Tibial nerve (tissue), 4 donors: ENCODE data around the gene PLCB1. TPM values are rescaled to one million over a fixed set of nuclear protein-coding genes. Genes with fewer than 3 reads are reported as not detected.

Experiments used
- DNase-seq, 2 donors: peaks; one replicate each; pipeline ENCODE4 v3.0.0-alpha.2; 2019; ENCODE audit warnings: low spot score in 2 of 2
- H3K27ac ChIP-seq, 4 donors: fragments of 200-600 bp; sonication (generic) in 3 of 4; one replicate each; pipeline ENCODE4 v1.5.1; 2017 to 2019; ENCODE audit warnings: mild to moderate bottlenecking in 1 of 4
- H3K27me3 ChIP-seq, 2 donors: fragments of 200-600 bp; sonication (generic) in 1 of 2; one replicate each; pipeline versions ENCODE4 v1.5.1 to v1.6.0; 2017 to 2019
- H3K36me3 ChIP-seq, 3 donors: fragments of 200-600 bp; sonication (generic); one replicate each; pipeline ENCODE4 v1.5.1; 2018 to 2019
- H3K4me1 ChIP-seq, 4 donors: fragments of 200-600 bp; sonication (generic) in 3 of 4; one replicate each; pipeline ENCODE4 v1.5.1; 2017 to 2019
- H3K4me3 ChIP-seq, 4 donors: fragments of 200-600 bp; sonication (generic) in 3 of 4; one replicate each; pipeline ENCODE4 v1.5.1; 2017 to 2019; ENCODE audit warnings: mild to moderate bottlenecking in 1 of 4, moderate library complexity in 1 of 4
- H3K9me3 ChIP-seq, 4 donors: fragments of 200-600 bp; sonication (generic) in 3 of 4; one replicate each; pipeline ENCODE4 v1.5.1; 2017 to 2019
- EP300 ChIP-seq, 2 donors: sonication (generic); formaldehyde crosslinking; IDR thresholded peaks; one replicate each; pipeline ENCODE4 v1.6.1; 2017; ENCODE audit warnings: antibody characterized with exemption in 2 of 2, mild to moderate bottlenecking in 1 of 2
- POLR2A ChIP-seq, 2 donors: fragments of 450-650 bp; IDR thresholded peaks; one replicate each; pipeline ENCODE4 v1.6.1; 2017; ENCODE audit warnings: antibody characterized with exemption in 2 of 2, mild to moderate bottlenecking in 2 of 2, moderate library complexity in 2 of 2
- WGBS, 2 donors: methylation state at CpG; one replicate each; pipeline ENCODE4 v1.1.5; 2018; 5-methylcytosine and 5-hydroxymethylcytosine counted together
- total RNA-seq, 4 donors: library from RNA; depleted of rRNA; stranded (reverse); fragments of >200 nt; gene quantifications; one replicate each; pipeline ENCODE4 v1.1.0, GENCODE V29; 2016
- TF ChIP-seq, protein P1 (sequence below), 5 experiments: fragments of 200-600 bp in 3 of 5; fragments of 450-650 bp in 2 of 5; sonication (generic) in 3 of 5; IDR thresholded peaks; one replicate each; pipeline ENCODE4 v1.5.1; 2016 to 2019; ENCODE audit warnings: antibody characterized with exemption in 5 of 5, mild to moderate bottlenecking in 3 of 5, moderate library complexity in 2 of 5

Gene PLCB1
- total RNA-seq, 4 donors from 2014 or later: 34.7 to 52.8 (median 39.2) TPM

DNA sequence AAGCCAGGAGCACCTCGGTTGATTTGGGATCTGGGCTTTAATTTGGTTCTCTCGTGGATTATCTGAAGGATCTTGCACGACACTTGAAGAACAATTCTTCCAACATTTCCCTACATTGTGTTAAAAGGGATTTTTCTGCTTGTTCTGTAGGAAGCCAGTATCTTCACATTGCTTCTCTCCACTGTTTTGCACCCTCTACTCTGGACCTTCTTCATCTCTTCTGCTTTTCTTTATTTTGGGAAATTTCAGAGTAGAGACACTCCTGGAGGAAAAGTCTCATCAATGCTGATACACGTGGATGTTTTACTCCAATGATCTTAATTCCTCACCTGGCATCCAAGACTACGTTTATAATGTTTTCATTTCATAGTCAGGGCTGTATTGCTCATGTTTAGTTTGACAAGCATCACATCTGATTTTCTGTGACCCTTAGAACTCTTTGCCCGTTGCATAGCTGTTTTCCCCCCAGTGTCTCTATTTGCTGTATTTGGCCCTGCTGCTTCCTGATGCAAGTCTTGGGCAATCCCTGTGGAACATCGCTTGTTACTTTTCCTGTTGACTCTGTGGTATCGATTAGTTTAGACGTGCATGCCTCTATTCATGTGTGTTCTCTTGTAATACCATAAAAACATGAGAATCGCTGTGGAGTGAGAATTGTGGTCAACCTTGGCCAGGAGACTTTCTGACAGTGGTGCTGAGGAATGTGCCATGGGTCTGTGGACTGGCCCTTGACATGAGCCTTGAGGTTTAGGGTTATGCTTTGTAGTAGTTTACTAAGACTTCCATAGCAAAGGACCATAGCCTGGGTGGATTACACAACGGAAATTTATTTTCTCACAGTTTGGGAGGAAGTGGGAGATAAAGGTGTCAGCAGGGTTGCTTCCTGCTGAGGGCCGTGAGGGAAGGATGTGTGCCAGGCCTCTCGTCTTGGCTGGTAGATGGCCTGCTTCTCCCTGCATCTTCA is 12.5 kb downstream of the PLCB1 start:
- H3K27ac ChIP-seq: no peak overlapping the region
- DNase-seq: no peak
- TF ChIP-seq POLR2A (IDR thresholded peaks at IDR 0.05): no peak
- no peak for TF ChIP-seq EP300 (IDR thresholded peaks at IDR 0.05)
- TF ChIP-seq, protein P1, sequence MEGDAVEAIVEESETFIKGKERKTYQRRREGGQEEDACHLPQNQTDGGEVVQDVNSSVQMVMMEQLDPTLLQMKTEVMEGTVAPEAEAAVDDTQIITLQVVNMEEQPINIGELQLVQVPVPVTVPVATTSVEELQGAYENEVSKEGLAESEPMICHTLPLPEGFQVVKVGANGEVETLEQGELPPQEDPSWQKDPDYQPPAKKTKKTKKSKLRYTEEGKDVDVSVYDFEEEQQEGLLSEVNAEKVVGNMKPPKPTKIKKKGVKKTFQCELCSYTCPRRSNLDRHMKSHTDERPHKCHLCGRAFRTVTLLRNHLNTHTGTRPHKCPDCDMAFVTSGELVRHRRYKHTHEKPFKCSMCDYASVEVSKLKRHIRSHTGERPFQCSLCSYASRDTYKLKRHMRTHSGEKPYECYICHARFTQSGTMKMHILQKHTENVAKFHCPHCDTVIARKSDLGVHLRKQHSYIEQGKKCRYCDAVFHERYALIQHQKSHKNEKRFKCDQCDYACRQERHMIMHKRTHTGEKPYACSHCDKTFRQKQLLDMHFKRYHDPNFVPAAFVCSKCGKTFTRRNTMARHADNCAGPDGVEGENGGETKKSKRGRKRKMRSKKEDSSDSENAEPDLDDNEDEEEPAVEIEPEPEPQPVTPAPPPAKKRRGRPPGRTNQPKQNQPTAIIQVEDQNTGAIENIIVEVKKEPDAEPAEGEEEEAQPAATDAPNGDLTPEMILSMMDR (IDR thresholded peaks at IDR 0.05): no peak
- no peaks in the 10 kb centered on the region for H3K9me3 ChIP-seq
- peaks cover 0 to 27% (median 0%) of the 10 kb centered on the region in 4 donors for H3K4me1 ChIP-seq
- no peak overlapping the region for H3K4me3 ChIP-seq
- 64 to 69% methylated on average over 13 of the region's 13 CpGs for WGBS, 2 donors
- no peaks in the 10 kb centered on the region for H3K36me3 ChIP-seq
- H3K27me3 ChIP-seq: no peaks in the 10 kb centered on the region

DNA sequence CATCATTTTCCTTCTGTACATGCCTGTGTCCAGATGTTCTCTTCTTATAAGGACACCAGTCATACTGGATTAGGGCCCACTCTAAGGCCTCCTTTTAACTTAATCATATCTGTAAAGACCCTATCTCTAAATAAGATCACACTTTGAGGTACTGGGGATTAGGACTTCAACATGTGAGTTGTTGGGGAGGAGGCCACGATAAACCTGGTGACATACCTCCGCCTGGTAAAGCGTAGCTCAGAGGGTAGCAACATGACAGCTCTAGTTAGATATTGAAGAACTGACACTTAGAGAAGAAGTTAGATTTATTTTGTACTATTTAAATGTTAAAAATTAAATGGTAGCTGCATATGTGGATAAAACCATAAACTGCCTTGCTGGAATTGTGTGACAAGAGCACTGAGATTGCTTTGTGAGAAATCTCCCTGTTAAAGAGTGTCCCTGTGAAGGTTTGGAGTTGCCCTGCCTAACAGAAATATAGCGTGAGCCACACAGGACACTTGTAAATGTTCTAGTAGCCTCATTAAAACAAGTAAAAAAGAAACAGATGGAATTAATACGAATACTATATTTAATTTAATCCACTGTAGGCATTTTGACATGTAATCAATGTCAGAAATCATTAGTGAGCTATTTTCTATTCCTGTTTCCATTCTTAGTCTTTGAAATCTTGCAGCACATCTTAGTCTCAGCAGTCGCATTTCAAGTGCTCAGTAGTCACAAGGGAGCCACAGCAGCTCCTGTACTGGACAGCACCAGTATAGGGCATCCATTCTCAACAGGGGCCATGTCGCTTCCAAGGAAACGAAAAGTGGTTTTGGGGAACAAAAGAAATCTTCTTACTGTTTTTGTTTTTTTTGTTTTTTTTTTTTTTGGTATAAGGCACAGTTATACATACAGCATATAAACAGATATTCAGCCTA is 13.4 kb downstream of the PLCB1 start:
- Histone ChIP-seq H3K27me3 (no peaks in the 10 kb centered on the region), H3K36me3 (no peaks in the 10 kb centered on the region), H3K9me3 (no peaks in the 10 kb centered on the region), H3K4me3 (no peak overlapping the region), H3K4me1 (peaks cover 0 to 34% (median 2%) of the 10 kb centered on the region in 4 donors), H3K27ac (peak overlapping the region in 1 of 4 donors; percentile 6)
- no peak for DNase-seq
- WGBS, 2 donors: 91 to 92% methylated on average over 8 of the region's 8 CpGs
- TF ChIP-seq, protein P1 (IDR thresholded peaks at IDR 0.05): no peak
- TF ChIP-seq POLR2A (IDR thresholded peaks at IDR 0.05) (no peak), EP300 (IDR thresholded peaks at IDR 0.05) (no peak)

DNA sequence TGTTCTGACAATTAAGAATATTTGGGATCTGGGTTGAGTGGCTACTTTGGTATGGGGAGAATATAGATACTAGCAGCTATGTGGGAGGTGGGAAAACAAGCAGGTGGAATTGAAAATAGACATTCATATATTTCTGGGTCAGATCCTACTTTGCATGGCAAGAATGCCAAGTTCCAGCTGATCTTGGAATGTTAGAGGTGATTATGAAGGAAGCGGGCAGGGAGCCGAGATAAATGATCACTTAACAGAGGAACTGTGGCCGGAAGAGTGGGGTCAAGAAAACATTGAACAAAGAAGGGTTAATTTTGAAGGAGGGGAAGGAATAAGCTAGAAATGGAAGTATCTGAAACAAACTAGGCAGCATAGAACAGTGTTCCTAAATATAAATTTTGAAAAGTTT is 15.4 kb downstream of the PLCB1 start:
- TF ChIP-seq EP300 (IDR thresholded peaks at IDR 0.05) (no peak), POLR2A (IDR thresholded peaks at IDR 0.05) (no peak)
- TF ChIP-seq, protein P1 (IDR thresholded peaks at IDR 0.05): no peak
- DNase-seq: no peak
- Histone ChIP-seq H3K4me1 (peaks cover 0 to 53% (median 10%) of the 10 kb centered on the region in 4 donors), H3K4me3 (no peak overlapping the region), H3K27me3 (no peaks in the 10 kb centered on the region), H3K27ac (no peak overlapping the region), H3K9me3 (no peaks in the 10 kb centered on the region), H3K36me3 (no peaks in the 10 kb centered on the region)
- 70 to 87% methylated on average over 3 of the region's 3 CpGs for WGBS, 2 donors

DNA sequence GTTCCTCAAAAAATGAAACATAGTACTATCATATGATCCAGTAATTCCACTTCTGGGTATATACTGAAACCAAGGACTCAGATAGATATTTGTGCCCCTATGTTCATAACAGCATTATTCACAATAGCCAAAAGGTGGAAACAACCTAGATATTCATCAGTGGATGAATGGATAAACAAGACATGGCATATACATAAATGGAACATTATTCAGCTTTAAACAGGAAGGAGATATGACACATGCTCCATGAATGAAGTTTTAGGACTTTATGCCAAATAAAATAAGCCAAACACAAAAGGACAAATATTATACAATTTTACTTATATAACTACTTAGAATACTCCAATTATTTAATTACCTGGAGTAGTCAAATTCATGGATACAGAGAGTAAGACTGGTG is 16.4 kb downstream of the PLCB1 start:
- no peaks in the 10 kb centered on the region for H3K36me3 ChIP-seq
- H3K4me3 ChIP-seq: no peak overlapping the region
- no peaks in the 10 kb centered on the region for H3K9me3 ChIP-seq
- no peak for DNase-seq
- peaks cover 0 to 63% (median 11%) of the 10 kb centered on the region in 4 donors for H3K4me1 ChIP-seq
- TF ChIP-seq, protein P1 (IDR thresholded peaks at IDR 0.05): no peak
- no peak for TF ChIP-seq EP300 (IDR thresholded peaks at IDR 0.05)
- TF ChIP-seq POLR2A (IDR thresholded peaks at IDR 0.05): no peak
- H3K27me3 ChIP-seq: no peaks in the 10 kb centered on the region
- no peak overlapping the region for H3K27ac ChIP-seq
